ENCODE results near the gene TMEM92.
A peak's percentile ranks its signal among the peaks of the same experiment; 100 is the strongest.
"Not testable (repeated sequence)": the region's sequence is repeated elsewhere in the genome, so short reads cannot be mapped to it uniquely, and the experiment has no call there.

Gene TMEM92

GRCh38 chr17:50262001-50262794 lies 12.1 kb upstream of the TMEM92 start:
- no peak for DNase-seq

GRCh38 chr17:50263331-50264262 lies 10.7 kb upstream of the TMEM92 start:
- no peak for DNase-seq

GRCh38 chr17:50264263-50265113 lies 9.8 kb upstream of the TMEM92 start:
- no peak for DNase-seq

DNA sequence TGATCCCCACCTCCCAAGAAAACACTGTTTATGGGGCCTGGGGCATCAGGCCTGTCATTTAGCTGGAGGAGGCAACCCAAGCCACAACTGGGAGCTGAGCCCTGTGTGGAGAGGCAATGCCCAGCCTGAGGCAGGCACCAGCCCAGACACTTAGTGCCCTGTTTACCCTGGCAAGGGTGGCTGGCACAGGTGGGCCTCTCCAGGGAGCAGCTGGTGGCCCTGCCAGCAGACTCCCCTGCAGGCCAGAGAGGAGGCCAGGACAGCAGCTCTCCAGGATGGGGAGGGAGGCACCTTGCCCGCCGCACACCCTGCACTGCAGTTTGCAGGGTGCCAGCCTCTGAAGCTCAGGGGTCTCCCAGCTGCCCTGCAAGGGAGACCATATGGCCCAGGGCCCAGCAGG lies 9.1 kb upstream of the TMEM92 start:
- peak in 1 of 51 donors; percentile 8 for DNase-seq

DNA sequence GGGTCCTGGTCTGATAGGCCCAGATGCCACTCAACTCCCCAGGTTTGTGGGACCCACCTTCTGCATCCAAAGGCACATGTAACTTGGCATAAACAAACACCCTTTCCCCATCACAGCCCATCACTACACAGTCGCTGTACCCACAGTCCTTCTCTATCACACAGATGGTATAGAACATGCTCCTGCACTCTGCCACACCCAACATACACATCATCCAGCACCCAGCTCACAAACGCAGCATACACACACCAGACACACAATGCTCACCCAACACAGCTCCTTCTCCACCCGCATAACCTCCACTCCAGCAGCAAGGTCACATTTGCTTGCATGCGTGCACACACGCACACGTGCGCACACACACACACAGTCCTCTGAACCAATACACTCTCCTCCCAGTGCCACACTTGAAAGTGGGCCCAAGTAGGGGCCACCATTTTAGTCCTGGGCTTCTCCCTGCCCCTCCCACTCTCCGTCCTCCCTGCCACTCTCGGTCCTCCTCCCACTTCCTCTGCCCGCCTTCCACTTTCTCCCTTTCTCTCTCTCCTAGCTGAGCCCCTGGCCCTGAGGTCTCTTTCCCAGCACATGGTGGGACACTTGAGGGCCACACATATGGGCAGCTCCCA lies 8.5 kb upstream of the TMEM92 start:
- no peak for DNase-seq

DNA sequence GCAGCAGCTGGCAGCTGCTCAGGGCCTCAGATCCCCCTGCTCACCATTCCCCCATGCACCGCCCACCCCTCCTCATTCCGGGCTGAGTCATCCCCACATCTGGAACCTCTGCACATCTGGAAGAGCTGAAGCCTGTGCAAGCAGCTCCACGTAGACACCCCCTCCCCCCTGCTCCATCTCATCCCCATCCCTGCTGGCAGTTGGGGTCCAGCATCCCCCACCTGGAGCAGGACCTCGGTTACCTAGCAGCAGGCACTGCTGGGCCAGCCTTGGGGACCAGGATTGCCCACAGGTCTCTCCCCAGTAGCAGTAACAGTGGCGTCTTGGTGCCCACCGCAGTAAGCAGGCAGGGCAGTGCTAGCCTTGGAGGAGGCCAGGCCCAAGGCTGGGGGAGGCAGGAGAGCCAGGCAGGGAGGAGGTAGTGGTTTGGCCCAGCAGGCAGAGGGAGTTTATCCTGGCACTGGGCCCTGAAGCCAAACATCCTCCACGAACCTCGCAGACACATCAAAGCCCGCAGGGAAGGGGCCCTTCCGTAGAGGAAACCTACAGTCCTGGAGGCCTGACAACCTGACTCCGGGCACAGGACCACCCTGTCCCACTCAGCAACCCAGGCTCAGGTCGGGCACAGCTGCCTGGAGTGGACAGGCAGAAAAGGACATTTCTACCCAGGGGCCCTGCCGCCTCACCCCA lies 7.7 kb upstream of the TMEM92 start:
- no peak for DNase-seq

GRCh38 chr17:50267074-50267841 lies 7.0 kb upstream of the TMEM92 start:
- no peak for DNase-seq

GRCh38 chr17:50268026-50268425 lies 6.2 kb upstream of the TMEM92 start:
- DNase-seq: no peak

DNA sequence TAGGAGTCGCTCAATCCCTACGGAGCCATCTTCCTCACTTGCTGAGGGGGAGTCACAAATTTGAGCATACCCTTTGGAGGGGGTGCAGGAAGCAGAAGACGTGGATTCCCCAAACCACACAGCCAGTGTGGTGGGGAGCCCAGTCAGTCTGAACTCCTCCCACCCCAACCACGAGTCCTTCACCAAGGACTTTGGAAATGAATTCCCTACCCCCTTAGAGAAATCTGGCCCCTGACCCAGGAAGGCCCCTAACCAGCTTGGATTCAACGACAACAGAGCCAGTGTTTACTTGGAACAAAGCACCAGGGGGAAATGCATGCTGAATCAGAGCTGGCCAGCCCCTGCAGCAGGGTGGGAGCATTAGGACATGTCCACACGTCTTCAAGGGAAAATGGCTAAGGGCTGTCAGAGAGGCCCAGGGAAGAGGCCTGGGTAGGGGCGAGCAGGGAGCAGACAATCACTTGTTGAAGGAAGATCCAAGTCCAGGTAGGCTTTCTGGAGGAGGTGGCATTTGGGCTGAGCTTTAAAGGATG lies 5.5 kb upstream of the TMEM92 start:
- no peak for DNase-seq

DNA sequence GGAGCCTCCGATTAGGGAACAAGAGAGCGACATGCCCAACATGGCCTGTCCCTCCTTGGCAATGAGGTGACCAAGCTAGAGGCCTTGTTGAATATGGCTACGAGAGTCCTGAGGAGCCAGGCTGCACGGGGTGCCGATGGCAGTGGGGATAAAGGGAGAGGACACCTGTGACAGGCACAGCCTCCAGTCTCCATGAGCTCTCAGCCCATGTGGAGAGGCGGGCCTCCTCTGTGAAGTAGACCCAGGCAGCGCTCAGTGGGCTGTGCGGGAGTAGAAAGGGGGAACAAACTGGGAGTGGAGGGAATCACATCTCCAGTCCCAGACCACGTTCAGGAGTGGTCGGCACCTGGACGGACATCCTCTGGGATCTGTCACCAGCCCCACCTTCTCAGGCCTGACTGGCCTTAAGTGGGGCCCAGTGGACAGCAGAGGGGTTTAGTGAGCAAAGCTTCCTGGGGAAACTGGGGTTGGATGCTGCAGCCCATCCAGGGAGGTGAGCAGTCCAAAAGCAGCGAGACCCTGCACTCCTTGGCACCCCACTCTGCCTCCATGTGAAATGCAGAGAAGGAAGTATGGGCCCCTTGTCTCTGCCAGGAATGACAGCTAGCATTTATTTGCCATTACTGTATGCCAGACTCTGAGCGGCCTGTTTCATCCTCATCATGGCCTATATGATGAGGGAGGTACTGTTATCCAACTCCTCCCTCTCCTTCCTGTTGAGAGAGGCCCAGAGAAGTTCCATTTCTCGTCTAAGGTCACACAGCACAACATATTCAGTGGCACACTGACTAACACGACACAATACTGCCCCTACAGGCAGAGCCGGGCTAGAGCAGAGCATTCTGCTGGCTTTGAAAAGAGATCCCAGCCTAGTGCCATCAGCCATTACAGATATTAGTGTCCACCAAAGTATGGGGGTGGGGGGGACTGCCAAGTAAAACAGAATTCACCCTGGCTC lies 4.5 kb upstream of the TMEM92 start:
- peak in 19 of 51 donors; percentile 6 to 43 (median 22) for DNase-seq

DNA sequence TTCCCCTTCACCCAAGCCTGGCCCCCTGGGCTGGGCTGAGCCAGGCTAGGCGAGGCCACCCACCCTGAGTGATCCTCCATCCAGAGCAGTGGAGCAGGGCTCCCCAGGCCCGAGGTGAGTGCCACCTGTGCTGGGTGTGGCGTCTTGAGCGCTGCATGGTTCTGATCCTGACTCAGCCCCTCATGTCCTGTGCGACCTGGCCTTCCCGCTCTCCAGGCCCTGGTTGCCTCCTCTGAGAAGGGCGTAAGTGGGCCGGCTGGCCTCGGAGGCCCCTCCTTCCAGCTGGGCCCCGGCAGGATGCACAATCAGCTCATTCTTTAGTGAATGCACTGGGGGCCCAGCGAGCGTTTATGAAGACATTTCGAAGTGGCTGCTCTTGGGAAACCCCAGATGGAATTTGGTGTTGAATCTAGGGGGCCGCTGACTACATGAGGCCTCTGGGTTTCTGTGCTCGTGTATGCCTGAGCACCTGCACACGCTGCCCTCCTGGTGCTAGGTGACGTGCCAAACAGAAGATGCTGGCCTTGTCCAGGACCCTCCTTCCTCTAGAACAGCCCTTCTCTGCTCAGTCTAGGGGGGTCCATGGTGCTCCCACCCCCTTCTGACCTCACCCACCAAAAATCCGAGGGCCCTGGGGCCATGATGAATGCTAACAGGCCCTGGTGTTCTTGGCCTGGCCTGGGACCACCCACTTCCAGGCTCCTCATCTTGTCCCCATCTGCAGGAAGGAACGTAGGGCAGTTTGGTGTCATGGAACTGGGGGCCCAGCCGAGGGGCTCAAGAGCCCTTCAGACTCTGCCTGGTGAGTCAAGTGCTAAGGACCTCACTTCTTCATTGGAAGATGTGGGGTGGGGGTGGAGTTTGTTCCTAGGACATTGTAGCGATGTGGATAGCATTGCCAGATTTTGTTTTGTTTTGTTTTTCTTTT lies 3.6 kb upstream of the TMEM92 start:
- peak in 8 of 51 donors; percentile 7 to 29 (median 19) for DNase-seq

- not testable (repeated sequence) for DNase-seq
Measured at GRCh38 chr17:50271363-50271750, 2.9 kb upstream of the TMEM92 start.

DNA sequence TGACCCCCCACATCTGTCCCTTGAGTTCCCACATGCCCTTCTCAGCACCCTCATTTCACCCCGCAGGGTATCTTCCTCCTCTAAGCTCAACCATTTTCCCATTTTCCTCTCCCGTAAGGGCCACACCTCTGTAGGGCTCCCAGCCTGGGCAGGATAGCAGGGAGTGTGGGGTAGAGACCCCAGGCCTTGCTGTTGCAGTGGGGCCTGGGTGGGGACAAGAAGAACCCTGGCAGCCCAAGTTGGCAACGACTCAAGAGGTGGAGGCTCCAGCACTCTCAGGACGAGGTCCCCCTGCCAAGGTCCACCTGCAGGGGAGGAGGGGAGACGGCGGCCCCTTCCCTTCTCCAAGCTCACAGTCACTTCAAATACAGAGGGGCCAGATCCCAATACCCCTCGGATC lies 2.0 kb upstream of the TMEM92 start:
- DNase-seq: no peak

DNA sequence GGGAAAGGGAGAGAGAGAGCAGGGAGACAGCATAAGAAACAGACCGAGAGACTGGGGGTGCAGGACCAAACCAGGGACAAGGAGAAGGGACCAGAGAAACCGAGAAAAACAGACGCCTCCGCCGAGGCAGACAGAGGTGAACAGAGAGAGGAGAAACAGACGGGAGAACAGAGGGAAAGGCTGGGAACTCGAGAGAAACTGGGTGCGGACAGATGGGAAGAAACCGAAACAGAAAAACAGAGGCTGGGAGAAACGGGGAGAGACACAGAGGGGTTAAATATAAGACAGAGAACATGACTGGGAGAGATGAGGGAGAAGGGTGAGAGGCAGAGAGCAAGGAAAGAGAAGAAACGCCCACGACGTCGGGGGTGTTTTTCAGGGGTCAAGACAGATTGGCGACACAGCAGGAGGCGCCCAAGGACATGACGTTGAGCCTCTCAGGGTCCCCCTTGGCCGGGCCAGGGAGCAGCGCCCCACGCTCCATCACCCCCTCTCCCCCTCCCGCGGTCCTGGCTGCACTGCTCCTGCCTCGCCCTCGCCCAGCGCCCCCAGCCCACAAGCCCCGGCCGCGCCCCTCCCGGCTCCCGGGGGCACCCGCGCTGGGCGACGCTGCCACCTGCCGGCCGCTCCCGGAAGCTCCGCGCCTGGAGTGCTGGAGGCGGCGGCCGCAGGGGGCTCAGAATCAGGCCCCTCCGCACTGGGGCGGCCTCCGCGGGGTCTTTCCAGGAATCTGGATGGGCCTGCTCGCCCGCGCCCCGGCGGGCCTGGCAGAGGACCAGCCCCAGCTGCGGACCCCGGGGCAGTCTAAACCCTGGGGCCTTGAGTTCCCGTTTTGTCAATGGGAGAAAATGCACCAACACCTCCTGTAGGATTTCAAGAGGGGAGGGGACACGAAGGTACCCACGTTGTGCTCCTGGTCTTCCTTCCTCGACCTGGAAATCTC lies 1.3 kb upstream of the TMEM92 start:
- peak in 23 of 51 donors; percentile 8 to 64 (median 23) for DNase-seq

GRCh38 chr17:50273654-50274040 lies 619 bp upstream of the TMEM92 start:
- no peak for DNase-seq

DNA sequence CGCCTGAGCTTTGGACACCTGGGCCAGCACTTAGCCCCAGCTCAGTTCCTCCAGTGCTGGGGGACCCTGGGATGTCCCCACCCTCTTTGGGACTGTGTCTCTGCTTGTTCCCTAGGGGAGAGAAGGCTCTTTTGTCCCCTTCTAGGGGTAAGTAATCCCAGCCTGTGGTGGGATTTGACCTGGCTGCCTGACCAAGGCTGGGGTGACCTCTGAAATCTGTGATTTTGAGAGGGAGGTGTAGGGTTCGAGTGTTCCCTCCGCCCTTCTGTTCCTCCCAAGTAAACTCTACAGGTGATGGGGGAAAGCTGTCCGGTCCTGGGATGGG lies 593 bp downstream of the TMEM92 start:
- no peak for DNase-seq

All from hypothalamus (tissue), 51 donors.